ENCODE results near the gene ADAMTSL3. TPM values are rescaled to one million over a fixed set of nuclear protein-coding genes. Genes with fewer than 3 reads are reported as not detected.

The ADAMTSL3 gene
- total RNA-seq, 1 experiment from 2014 or later: 1.8 TPM

- no peak for TF ChIP-seq CTCF (IDR thresholded peaks at IDR 0.05)
- no peak for TF ChIP-seq OVOL2 (CRISPR knock-in tag; IDR thresholded peaks at IDR 0.05; ENCODE audit: borderline replicate concordance)
- no peak for TF ChIP-seq JAZF1 (CRISPR knock-in tag; IDR thresholded peaks at IDR 0.05)
- TF ChIP-seq, protein P1, sequence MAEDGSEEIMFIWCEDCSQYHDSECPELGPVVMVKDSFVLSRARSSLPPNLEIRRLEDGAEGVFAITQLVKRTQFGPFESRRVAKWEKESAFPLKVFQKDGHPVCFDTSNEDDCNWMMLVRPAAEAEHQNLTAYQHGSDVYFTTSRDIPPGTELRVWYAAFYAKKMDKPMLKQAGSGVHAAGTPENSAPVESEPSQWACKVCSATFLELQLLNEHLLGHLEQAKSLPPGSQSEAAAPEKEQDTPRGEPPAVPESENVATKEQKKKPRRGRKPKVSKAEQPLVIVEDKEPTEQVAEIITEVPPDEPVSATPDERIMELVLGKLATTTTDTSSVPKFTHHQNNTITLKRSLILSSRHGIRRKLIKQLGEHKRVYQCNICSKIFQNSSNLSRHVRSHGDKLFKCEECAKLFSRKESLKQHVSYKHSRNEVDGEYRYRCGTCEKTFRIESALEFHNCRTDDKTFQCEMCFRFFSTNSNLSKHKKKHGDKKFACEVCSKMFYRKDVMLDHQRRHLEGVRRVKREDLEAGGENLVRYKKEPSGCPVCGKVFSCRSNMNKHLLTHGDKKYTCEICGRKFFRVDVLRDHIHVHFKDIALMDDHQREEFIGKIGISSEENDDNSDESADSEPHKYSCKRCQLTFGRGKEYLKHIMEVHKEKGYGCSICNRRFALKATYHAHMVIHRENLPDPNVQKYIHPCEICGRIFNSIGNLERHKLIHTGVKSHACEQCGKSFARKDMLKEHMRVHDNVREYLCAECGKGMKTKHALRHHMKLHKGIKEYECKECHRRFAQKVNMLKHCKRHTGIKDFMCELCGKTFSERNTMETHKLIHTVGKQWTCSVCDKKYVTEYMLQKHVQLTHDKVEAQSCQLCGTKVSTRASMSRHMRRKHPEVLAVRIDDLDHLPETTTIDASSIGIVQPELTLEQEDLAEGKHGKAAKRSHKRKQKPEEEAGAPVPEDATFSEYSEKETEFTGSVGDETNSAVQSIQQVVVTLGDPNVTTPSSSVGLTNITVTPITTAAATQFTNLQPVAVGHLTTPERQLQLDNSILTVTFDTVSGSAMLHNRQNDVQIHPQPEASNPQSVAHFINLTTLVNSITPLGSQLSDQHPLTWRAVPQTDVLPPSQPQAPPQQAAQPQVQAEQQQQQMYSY (CRISPR knock-in tag; IDR thresholded peaks at IDR 0.05): no peak
- TF ChIP-seq, protein P2, sequence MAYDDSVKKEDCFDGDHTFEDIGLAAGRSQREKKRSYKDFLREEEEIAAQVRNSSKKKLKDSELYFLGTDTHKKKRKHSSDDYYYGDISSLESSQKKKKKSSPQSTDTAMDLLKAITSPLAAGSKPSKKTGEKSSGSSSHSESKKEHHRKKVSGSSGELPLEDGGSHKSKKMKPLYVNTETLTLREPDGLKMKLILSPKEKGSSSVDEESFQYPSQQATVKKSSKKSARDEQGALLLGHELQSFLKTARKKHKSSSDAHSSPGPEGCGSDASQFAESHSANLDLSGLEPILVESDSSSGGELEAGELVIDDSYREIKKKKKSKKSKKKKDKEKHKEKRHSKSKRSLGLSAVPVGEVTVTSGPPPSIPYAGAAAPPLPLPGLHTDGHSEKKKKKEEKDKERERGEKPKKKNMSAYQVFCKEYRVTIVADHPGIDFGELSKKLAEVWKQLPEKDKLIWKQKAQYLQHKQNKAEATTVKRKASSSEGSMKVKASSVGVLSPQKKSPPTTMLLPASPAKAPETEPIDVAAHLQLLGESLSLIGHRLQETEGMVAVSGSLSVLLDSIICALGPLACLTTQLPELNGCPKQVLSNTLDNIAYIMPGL (CRISPR knock-in tag; IDR thresholded peaks at IDR 0.05): no peak
- TF ChIP-seq, protein P3, sequence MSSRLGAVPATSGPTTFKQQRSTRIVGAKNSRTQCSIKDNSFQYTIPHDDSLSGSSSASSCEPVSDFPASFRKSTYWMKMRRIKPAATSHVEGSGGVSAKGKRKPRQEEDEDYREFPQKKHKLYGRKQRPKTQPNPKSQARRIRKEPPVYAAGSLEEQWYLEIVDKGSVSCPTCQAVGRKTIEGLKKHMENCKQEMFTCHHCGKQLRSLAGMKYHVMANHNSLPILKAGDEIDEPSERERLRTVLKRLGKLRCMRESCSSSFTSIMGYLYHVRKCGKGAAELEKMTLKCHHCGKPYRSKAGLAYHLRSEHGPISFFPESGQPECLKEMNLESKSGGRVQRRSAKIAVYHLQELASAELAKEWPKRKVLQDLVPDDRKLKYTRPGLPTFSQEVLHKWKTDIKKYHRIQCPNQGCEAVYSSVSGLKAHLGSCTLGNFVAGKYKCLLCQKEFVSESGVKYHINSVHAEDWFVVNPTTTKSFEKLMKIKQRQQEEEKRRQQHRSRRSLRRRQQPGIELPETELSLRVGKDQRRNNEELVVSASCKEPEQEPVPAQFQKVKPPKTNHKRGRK (CRISPR knock-in tag; IDR thresholded peaks at IDR 0.05; ENCODE audit: borderline replicate concordance): no peak
These were observed 236.1 kb downstream of the ADAMTSL3 start (continued) for GRCh38 chr15:83889995-83890394.

DNA sequence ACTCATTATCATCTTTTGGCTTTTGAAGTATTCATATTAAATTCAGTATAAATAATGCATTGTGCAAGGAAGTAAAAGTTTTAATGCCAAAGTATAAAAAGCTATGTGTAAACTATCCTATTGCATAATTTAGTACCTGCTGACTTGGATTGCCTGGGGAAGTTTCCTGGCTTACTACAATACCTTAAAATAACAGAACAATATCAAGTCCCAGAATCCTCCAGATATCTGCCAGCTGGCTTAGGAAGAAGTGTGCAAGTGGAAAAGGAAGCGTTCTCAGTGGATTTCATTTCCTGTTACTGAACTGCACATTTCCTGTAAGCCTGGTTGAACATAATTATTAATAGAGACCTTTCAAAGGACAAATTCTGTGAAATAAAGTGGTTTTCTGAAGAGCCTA is 236.7 kb downstream of the ADAMTSL3 start:
- POLR2A ChIA-PET: no interaction called here
- no peaks in the 10 kb centered on the region for H3K9me3 Mint-ChIP-seq
- TF ChIP-seq NFE2L1 (CRISPR knock-in tag; IDR thresholded peaks at IDR 0.05): no peak
- TF ChIP-seq ARID4B (CRISPR knock-in tag; IDR thresholded peaks at IDR 0.05; ENCODE audit: borderline replicate concordance): no peak
- no peak for TF ChIP-seq OVOL2 (CRISPR knock-in tag; IDR thresholded peaks at IDR 0.05; ENCODE audit: borderline replicate concordance)
- TF ChIP-seq MYBL2 (CRISPR knock-in tag; IDR thresholded peaks at IDR 0.05): no peak
- TF ChIP-seq ZNF281 (CRISPR knock-in tag; IDR thresholded peaks at IDR 0.05): no peak
- no peak for TF ChIP-seq ZNF396 (CRISPR knock-in tag; IDR thresholded peaks at IDR 0.05; ENCODE audit: borderline replicate concordance)
- TF ChIP-seq ZNF671 (CRISPR knock-in tag; IDR thresholded peaks at IDR 0.05): no peak
- TF ChIP-seq, protein P4, sequence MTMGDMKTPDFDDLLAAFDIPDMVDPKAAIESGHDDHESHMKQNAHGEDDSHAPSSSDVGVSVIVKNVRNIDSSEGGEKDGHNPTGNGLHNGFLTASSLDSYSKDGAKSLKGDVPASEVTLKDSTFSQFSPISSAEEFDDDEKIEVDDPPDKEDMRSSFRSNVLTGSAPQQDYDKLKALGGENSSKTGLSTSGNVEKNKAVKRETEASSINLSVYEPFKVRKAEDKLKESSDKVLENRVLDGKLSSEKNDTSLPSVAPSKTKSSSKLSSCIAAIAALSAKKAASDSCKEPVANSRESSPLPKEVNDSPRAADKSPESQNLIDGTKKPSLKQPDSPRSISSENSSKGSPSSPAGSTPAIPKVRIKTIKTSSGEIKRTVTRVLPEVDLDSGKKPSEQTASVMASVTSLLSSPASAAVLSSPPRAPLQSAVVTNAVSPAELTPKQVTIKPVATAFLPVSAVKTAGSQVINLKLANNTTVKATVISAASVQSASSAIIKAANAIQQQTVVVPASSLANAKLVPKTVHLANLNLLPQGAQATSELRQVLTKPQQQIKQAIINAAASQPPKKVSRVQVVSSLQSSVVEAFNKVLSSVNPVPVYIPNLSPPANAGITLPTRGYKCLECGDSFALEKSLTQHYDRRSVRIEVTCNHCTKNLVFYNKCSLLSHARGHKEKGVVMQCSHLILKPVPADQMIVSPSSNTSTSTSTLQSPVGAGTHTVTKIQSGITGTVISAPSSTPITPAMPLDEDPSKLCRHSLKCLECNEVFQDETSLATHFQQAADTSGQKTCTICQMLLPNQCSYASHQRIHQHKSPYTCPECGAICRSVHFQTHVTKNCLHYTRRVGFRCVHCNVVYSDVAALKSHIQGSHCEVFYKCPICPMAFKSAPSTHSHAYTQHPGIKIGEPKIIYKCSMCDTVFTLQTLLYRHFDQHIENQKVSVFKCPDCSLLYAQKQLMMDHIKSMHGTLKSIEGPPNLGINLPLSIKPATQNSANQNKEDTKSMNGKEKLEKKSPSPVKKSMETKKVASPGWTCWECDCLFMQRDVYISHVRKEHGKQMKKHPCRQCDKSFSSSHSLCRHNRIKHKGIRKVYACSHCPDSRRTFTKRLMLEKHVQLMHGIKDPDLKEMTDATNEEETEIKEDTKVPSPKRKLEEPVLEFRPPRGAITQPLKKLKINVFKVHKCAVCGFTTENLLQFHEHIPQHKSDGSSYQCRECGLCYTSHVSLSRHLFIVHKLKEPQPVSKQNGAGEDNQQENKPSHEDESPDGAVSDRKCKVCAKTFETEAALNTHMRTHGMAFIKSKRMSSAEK (CRISPR knock-in tag; IDR thresholded peaks at IDR 0.05; ENCODE audit: borderline replicate concordance): no peak
- no peak for TF ChIP-seq ESRRA (CRISPR knock-in tag; IDR thresholded peaks at IDR 0.05; ENCODE audit: borderline replicate concordance)
- TF ChIP-seq CREB1 (CRISPR knock-in tag; IDR thresholded peaks at IDR 0.05): no peak

More for the DNA sequence above, 236.7 kb downstream of the ADAMTSL3 start:
- no peaks in the 10 kb centered on the region for H3K36me3 Mint-ChIP-seq
- H3K27me3 Mint-ChIP-seq (ENCODE audit: low read depth): no peaks in the 10 kb centered on the region
- H3K27ac Mint-ChIP-seq: no peak overlapping the region
- no peaks in the 10 kb centered on the region for H3K4me1 Mint-ChIP-seq
- H3K4me3 Mint-ChIP-seq: no peak overlapping the region
- DNase-seq (ENCODE audit: low spot score) (no peak), ATAC-seq (no peak)
- CTCF ChIA-PET: no interaction called here
